ENCODE results near the gene TMEM184B.

Gene TMEM184B

DNA sequence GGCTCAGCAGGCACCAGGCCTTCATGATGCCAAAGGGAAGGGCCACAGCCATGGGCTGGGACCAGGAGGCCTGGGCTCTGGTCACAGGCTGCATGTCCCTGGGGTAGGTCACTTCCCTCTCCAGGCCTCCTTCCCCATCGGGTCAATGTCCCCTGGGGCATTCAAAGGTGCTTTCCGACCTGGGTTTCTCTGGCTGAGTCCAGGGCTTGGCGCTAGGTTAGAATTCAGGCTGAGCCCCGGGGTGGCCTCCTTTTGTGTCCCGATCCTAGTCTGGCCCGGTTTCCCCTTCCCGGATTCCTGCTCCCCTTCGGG, 58.9 kb downstream of the TMEM184B start:
- peak overlapping the region; percentile 86 for H3K27ac ChIP-seq
- H3K4me1 ChIP-seq (ENCODE audit: control insufficient read depth in 1 of 2, insufficient read depth in 1 of 2, low read depth in 1 of 2, low read length in 1 of 2) = peaks cover 52 to 53% of the 10 kb centered on the region in 2 experiments
- no peaks in the 10 kb centered on the region for H3K27me3 ChIP-seq
- TF ChIP-seq, protein P1, sequence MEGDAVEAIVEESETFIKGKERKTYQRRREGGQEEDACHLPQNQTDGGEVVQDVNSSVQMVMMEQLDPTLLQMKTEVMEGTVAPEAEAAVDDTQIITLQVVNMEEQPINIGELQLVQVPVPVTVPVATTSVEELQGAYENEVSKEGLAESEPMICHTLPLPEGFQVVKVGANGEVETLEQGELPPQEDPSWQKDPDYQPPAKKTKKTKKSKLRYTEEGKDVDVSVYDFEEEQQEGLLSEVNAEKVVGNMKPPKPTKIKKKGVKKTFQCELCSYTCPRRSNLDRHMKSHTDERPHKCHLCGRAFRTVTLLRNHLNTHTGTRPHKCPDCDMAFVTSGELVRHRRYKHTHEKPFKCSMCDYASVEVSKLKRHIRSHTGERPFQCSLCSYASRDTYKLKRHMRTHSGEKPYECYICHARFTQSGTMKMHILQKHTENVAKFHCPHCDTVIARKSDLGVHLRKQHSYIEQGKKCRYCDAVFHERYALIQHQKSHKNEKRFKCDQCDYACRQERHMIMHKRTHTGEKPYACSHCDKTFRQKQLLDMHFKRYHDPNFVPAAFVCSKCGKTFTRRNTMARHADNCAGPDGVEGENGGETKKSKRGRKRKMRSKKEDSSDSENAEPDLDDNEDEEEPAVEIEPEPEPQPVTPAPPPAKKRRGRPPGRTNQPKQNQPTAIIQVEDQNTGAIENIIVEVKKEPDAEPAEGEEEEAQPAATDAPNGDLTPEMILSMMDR (IDR thresholded peaks at IDR 0.05) = no peak
- H3K36me3 ChIP-seq = no peaks in the 10 kb centered on the region
- H3K4me3 ChIP-seq (ENCODE audit: low read depth in 1 of 2, low read length in 1 of 2) = peak overlapping the region; percentile 60 to 67
- H3K9me3 ChIP-seq = no peaks in the 10 kb centered on the region

- peaks cover 47 to 48% of the 10 kb centered on the region in 2 experiments for H3K4me1 ChIP-seq (ENCODE audit: control insufficient read depth in 1 of 2, insufficient read depth in 1 of 2, low read depth in 1 of 2, low read length in 1 of 2)
- H3K9me3 ChIP-seq = no peaks in the 10 kb centered on the region
- peak overlapping the region; percentile 60 to 67 for H3K4me3 ChIP-seq (ENCODE audit: low read depth in 1 of 2, low read length in 1 of 2)
- TF ChIP-seq, protein P1 (IDR thresholded peaks at IDR 0.05) = no peak
- no peaks in the 10 kb centered on the region for H3K36me3 ChIP-seq
- peak overlapping the region; percentile 86 for H3K27ac ChIP-seq
- H3K27me3 ChIP-seq = no peaks in the 10 kb centered on the region
Measured at GRCh38 chr22:38213319-38213989, 59.4 kb downstream of the TMEM184B start.

- Histone ChIP-seq H3K27ac (peak overlapping the region; percentile 13), H3K4me3 (ENCODE audit: low read depth in 1 of 2, low read length in 1 of 2) (no peak overlapping the region), H3K4me1 (ENCODE audit: control insufficient read depth in 1 of 2, insufficient read depth in 1 of 2, low read depth in 1 of 2, low read length in 1 of 2) (peaks cover 38 to 40% of the 10 kb centered on the region in 2 experiments), H3K36me3 (no peaks in the 10 kb centered on the region), H3K9me3 (no peaks in the 10 kb centered on the region), H3K27me3 (no peaks in the 10 kb centered on the region)
- TF ChIP-seq, protein P1 (IDR thresholded peaks at IDR 0.05) = no peak
Measured at GRCh38 chr22:38212442-38212841, 60.4 kb downstream of the TMEM184B start.

GRCh38 chr22:38211556-38211955, 61.3 kb downstream of the TMEM184B start:
- Histone ChIP-seq H3K4me1 (ENCODE audit: control insufficient read depth in 1 of 2, insufficient read depth in 1 of 2, low read depth in 1 of 2, low read length in 1 of 2) (peaks cover 34 to 37% of the 10 kb centered on the region in 2 experiments), H3K9me3 (no peaks in the 10 kb centered on the region), H3K4me3 (ENCODE audit: low read depth in 1 of 2, low read length in 1 of 2) (no peak overlapping the region), H3K27ac (no peak overlapping the region), H3K36me3 (no peaks in the 10 kb centered on the region), H3K27me3 (no peaks in the 10 kb centered on the region)
- TF ChIP-seq, protein P1 (IDR thresholded peaks at IDR 0.05) = no peak

GRCh38 chr22:38208551-38208968, 64.2 kb downstream of the TMEM184B start:
- H3K36me3 ChIP-seq = no peaks in the 10 kb centered on the region

More at GRCh38 chr22:38208551-38208968, 64.2 kb downstream of the TMEM184B start:
- Histone ChIP-seq H3K4me1 (ENCODE audit: control insufficient read depth in 1 of 2, insufficient read depth in 1 of 2, low read depth in 1 of 2, low read length in 1 of 2) (peaks cover 10 to 16% of the 10 kb centered on the region in 2 experiments), H3K9me3 (no peaks in the 10 kb centered on the region), H3K27me3 (peaks cover 21% of the 10 kb centered on the region), H3K27ac (no peak overlapping the region), H3K4me3 (ENCODE audit: low read depth in 1 of 2, low read length in 1 of 2) (no peak overlapping the region)
- TF ChIP-seq, protein P1 (IDR thresholded peaks at IDR 0.05) = no peak

Measured in neutrophil (primary cell).